Stimulated activated naive CD8-positive, alpha-beta T cell treated with anti-CD3 and anti-CD28 coated beads, Interleukin-15, Interleukin-2, amounts not matched to agents 100 ng/mL and 50 ng/mL, for 24 hours (primary cell): ENCODE results near the gene DNAJB8.
A peak's percentile ranks its signal among the peaks of the same experiment; 100 is the strongest.

ENCODE experiments used
- H3K27ac Mint-ChIP-seq: one replicate; pipeline ENCODE4 v1.8.0; 2021; ENCODE audit warnings: mild to moderate bottlenecking, mixed read lengths
- H3K27me3 Mint-ChIP-seq: one replicate; pipeline ENCODE4 v1.8.0; 2021; ENCODE audit warnings: mixed read lengths
- H3K36me3 Mint-ChIP-seq: one replicate; pipeline ENCODE4 v1.8.0; 2021; ENCODE audit warnings: low read depth, mixed read lengths
- H3K4me1 Mint-ChIP-seq: one replicate; pipeline ENCODE4 v1.8.0; 2021; ENCODE audit warnings: low read depth, mixed read lengths
- H3K4me3 Mint-ChIP-seq: one replicate; pipeline ENCODE4 v1.8.0; 2021; ENCODE audit warnings: mild to moderate bottlenecking, mixed read lengths
- H3K9me3 Mint-ChIP-seq: one replicate; pipeline ENCODE4 v1.8.0; 2021; ENCODE audit warnings: mixed read lengths

The DNAJB8 gene

GRCh38 chr3:128455786-128456748 lies 10.6 kb downstream of the DNAJB8 start:
- no peak overlapping the region for H3K4me3 Mint-ChIP-seq
- no peaks in the 10 kb centered on the region for H3K36me3 Mint-ChIP-seq
- H3K27ac Mint-ChIP-seq, result no peak overlapping the region
- H3K27me3 Mint-ChIP-seq, result peaks cover 28% of the 10 kb centered on the region
- H3K4me1 Mint-ChIP-seq, result no peaks in the 10 kb centered on the region
- no peaks in the 10 kb centered on the region for H3K9me3 Mint-ChIP-seq

DNA sequence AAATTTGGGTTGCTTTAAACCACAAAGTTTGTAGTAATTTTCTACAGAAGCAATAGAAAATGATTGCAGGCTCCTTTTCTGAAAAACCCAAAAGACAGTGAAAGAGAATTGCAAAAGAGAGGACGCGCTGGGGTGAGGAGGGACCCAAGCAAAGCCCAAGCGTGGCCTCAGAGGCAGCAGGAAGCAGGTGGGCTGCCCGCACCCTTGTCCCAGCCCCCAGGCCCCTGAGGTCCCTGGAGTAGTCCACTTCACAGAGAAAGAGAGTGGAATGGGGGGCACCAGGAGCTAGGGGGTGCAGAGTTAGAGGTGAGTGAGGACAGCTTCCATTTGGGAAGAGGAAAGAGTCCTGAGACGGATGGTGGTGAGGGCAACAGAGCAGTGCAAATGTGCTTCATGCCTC lies 11.6 kb downstream of the DNAJB8 start:
- no peaks in the 10 kb centered on the region for H3K9me3 Mint-ChIP-seq
- no peaks in the 10 kb centered on the region for H3K36me3 Mint-ChIP-seq
- H3K27ac Mint-ChIP-seq, result no peak overlapping the region
- H3K27me3 Mint-ChIP-seq, result peaks cover 26% of the 10 kb centered on the region
- no peak overlapping the region for H3K4me3 Mint-ChIP-seq
- H3K4me1 Mint-ChIP-seq, result no peaks in the 10 kb centered on the region

DNA sequence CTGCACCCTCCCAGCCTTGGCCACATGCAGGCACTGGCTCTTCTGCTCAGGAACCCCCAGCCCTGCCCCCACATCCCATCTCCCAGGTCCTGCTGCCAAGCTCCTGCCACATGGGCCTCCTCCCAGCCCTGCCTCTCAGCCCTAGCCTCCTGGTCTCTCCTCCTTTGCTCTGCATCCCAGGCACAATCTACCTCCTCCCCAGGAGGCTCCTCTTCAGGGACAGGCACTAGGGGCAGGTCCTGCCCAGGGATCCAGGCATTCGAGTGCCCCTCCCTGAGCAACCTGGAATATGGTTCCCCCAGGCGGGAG lies 12.4 kb downstream of the DNAJB8 start:
- Mint-ChIP-seq H3K27me3 (peaks cover 26% of the 10 kb centered on the region), H3K4me3 (no peak overlapping the region), H3K9me3 (no peaks in the 10 kb centered on the region), H3K27ac (no peak overlapping the region), H3K36me3 (no peaks in the 10 kb centered on the region), H3K4me1 (peaks cover 3% of the 10 kb centered on the region)

DNA sequence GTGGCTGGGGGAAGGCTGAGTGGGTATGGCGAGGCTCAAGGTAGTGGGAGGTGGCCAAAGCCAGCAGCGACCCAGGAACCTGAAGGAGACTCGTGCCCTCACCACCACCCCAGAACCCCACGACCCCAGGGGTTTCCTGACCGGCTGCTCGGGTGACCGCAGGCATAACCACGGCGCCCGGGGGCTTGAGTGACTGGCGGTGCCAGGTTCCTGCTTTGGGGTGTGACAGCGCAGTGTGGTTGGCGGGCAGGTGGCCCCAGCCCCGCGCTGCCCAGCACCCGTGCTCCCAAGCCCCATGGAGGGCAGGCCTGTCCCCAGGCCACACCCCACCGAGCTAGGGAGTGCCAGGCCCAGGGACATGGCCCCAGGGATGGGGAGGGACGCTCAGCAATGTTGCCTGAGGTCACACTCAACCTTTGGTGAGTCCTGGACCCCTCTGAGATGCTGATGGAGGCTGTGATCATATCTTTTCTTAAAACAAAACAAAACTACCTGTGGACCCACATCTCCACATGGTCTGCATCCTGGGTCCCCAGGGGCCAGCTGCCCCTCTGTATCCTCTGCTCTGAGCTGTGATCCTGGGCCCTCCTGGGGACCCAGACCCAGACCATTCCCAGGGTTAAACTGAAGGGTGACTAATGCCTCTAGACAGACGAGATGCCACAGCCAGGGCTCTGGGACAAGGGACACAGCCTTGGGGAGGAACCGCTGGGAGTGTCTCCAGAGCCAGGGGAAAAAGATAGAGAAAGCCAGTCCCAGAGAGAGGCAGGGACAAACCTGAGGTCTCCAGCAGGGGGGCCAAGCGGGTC lies 13.0 kb downstream of the DNAJB8 start:
- Mint-ChIP-seq H3K27me3 (peaks cover 26% of the 10 kb centered on the region), H3K4me1 (peaks cover 7% of the 10 kb centered on the region), H3K27ac (no peak overlapping the region), H3K4me3 (no peak overlapping the region), H3K9me3 (peaks cover under 1% of the 10 kb centered on the region), H3K36me3 (peaks cover 1% of the 10 kb centered on the region)

DNA sequence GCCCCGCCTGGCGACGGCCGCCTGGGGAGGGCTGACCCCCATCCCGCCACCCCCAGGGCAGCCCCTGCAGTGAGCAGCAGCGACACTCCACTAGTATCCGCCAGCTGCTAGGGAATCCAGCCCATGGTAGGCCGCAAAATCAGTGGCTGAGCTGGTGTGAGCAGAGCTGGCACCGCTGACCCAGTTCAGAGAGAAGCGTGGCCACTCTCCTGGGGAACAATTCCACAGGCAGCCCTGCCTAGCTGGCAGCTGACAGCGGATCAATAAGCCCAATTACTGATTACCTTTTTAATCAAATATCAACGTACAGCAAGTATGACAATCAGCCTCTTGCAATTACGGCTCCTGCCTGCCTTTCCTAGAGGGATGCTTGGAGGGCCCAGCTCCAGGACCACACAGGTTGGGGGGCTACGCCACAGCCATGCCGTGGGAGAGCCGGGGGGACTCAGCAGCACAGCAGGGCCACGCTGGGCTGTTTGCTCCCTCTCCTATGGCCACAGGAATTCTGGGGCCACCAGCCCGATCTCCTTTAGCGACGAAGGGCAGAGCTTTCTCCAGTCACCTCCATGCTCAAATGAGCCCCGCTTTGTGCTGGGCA lies 13.9 kb downstream of the DNAJB8 start:
- no peak overlapping the region for H3K4me3 Mint-ChIP-seq
- H3K4me1 Mint-ChIP-seq, result peaks cover 16% of the 10 kb centered on the region
- H3K36me3 Mint-ChIP-seq, result peaks cover 5% of the 10 kb centered on the region
- no peak overlapping the region for H3K27ac Mint-ChIP-seq
- peaks cover 5% of the 10 kb centered on the region for H3K9me3 Mint-ChIP-seq
- peaks cover 26% of the 10 kb centered on the region for H3K27me3 Mint-ChIP-seq

GRCh38 chr3:128452120-128452519 lies 14.6 kb downstream of the DNAJB8 start:
- H3K4me3 Mint-ChIP-seq, result no peak overlapping the region
- peaks cover 26% of the 10 kb centered on the region for H3K27me3 Mint-ChIP-seq
- H3K4me1 Mint-ChIP-seq, result peaks cover 23% of the 10 kb centered on the region
- peaks cover 9% of the 10 kb centered on the region for H3K9me3 Mint-ChIP-seq
- no peak overlapping the region for H3K27ac Mint-ChIP-seq
- peaks cover 5% of the 10 kb centered on the region for H3K36me3 Mint-ChIP-seq

GRCh38 chr3:128449111-128449638 lies 17.5 kb downstream of the DNAJB8 start:
- Mint-ChIP-seq H3K36me3 (peaks cover 5% of the 10 kb centered on the region), H3K9me3 (peaks cover 12% of the 10 kb centered on the region), H3K4me1 (peaks cover 27% of the 10 kb centered on the region), H3K4me3 (no peak overlapping the region), H3K27ac (no peak overlapping the region), H3K27me3 (peaks cover 10% of the 10 kb centered on the region)

DNA sequence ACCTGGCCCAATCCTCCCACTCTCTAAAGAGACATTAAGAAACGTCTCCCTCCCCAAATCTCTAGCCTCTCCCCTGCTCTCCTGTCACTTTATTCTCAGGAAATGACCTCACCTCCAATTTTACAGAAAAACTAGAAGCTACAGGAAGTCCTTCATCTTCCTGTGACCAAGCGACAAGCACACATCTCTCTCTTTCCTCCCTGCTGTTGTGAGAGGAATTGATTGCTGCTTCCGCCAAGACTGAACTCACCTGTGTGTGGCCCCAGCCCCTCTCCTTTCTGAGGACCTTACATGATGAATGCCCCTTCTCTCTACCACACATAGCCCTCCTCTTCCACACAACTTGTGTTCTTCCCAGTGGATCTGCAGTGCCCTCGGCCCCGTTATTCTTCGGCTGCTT lies 18.2 kb downstream of the DNAJB8 start:
- H3K4me3 Mint-ChIP-seq, result peak overlapping the region; percentile 9

GRCh38 chr3:128447561-128448013 lies 19.1 kb downstream of the DNAJB8 start:
- H3K9me3 Mint-ChIP-seq, result peaks cover 12% of the 10 kb centered on the region
- H3K36me3 Mint-ChIP-seq, result peaks cover 5% of the 10 kb centered on the region
- no peak overlapping the region for H3K4me3 Mint-ChIP-seq
- H3K27ac Mint-ChIP-seq, result peak overlapping the region; percentile 62
- peaks cover 9% of the 10 kb centered on the region for H3K27me3 Mint-ChIP-seq
- H3K4me1 Mint-ChIP-seq, result peaks cover 27% of the 10 kb centered on the region

More for the DNA sequence above, 18.2 kb downstream of the DNAJB8 start:
- Mint-ChIP-seq H3K36me3 (peaks cover 5% of the 10 kb centered on the region), H3K27me3 (peaks cover 6% of the 10 kb centered on the region), H3K27ac (peak overlapping the region; percentile 47), H3K9me3 (peaks cover 12% of the 10 kb centered on the region), H3K4me1 (peaks cover 27% of the 10 kb centered on the region)

DNA sequence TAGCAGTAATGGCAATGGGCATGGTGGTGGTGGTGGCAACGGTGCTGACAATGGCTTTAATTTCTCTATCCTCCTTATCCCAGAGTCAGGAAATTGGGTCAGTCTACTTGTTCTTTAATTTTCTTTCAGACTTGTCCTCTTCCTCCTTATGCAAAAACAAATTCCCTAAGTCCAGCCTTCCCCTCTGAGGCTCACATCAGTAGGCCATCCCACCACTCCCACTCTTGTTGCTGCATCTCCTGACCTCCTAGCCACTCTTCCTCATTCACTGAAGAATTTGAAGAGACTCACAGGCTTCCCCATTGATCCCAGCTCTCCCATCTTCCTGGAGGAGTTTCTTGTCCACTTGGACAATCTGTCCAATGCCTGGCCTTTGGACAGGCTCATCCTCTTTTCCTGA lies 19.9 kb downstream of the DNAJB8 start:
- Mint-ChIP-seq H3K36me3 (peaks cover 5% of the 10 kb centered on the region), H3K27ac (no peak overlapping the region), H3K4me1 (peaks cover 27% of the 10 kb centered on the region), H3K27me3 (peaks cover 6% of the 10 kb centered on the region), H3K9me3 (peaks cover 12% of the 10 kb centered on the region), H3K4me3 (no peak overlapping the region)

DNA sequence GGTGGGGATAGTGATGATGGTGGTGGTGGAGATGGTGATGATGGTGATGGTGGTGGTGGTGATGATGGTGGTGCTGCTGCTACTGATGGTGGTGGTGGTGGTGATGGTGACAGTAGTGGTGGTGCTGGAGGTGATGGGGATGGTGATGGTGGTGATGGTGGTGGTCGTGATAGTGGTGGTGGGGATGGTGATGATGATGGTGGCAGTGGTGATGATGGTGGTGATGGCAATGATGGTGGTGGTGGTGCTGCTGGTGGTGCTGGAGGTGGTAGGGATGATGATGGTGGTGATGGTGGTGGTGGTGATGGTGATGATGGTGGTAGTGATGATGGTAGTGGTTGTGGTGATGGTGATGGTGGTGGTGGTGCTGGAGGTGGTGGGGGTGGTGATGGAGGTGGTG lies 21.3 kb downstream of the DNAJB8 start:
- Mint-ChIP-seq H3K9me3 (peaks cover 12% of the 10 kb centered on the region), H3K36me3 (peaks cover 5% of the 10 kb centered on the region), H3K27ac (no peak overlapping the region), H3K4me1 (peaks cover 27% of the 10 kb centered on the region), H3K4me3 (no peak overlapping the region), H3K27me3 (peaks cover 4% of the 10 kb centered on the region)

DNA sequence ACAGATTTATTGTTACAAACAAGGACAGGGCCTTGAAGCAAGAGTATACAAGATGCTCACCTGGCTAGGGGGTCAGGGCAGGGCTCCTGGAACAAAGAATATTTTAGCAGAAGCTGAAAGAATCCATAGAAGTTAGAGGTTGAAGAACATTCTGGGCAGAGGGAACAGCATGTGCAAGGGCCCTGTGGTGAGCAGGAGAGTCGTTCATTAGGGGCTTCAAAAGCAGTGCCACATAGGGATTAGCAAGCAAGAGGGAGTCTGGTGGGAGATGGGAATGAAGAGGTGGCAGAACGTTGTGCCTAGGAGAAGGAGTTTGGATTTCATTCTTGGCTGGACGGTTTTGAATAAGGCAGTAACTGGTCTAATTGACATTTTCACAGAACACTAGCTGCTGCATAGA lies 22.9 kb downstream of the DNAJB8 start:
- Mint-ChIP-seq H3K4me1 (peaks cover 21% of the 10 kb centered on the region), H3K4me3 (no peak overlapping the region), H3K27me3 (peaks cover 9% of the 10 kb centered on the region), H3K27ac (no peak overlapping the region), H3K9me3 (peaks cover 11% of the 10 kb centered on the region), H3K36me3 (peaks cover 5% of the 10 kb centered on the region)

- Mint-ChIP-seq H3K36me3 (no peaks in the 10 kb centered on the region), H3K27me3 (peaks cover 9% of the 10 kb centered on the region), H3K4me1 (peaks cover 13% of the 10 kb centered on the region), H3K4me3 (no peak overlapping the region), H3K27ac (no peak overlapping the region), H3K9me3 (peaks cover 6% of the 10 kb centered on the region)
Measured at GRCh38 chr3:128442949-128443348, 23.7 kb downstream of the DNAJB8 start.

- no peak overlapping the region for H3K4me3 Mint-ChIP-seq
- peaks cover 9% of the 10 kb centered on the region for H3K27me3 Mint-ChIP-seq
- H3K27ac Mint-ChIP-seq, result no peak overlapping the region
- H3K36me3 Mint-ChIP-seq, result no peaks in the 10 kb centered on the region
- peaks cover 4% of the 10 kb centered on the region for H3K4me1 Mint-ChIP-seq
- H3K9me3 Mint-ChIP-seq, result peaks cover 3% of the 10 kb centered on the region
Measured at GRCh38 chr3:128442070-128442469, 24.6 kb downstream of the DNAJB8 start.

DNA sequence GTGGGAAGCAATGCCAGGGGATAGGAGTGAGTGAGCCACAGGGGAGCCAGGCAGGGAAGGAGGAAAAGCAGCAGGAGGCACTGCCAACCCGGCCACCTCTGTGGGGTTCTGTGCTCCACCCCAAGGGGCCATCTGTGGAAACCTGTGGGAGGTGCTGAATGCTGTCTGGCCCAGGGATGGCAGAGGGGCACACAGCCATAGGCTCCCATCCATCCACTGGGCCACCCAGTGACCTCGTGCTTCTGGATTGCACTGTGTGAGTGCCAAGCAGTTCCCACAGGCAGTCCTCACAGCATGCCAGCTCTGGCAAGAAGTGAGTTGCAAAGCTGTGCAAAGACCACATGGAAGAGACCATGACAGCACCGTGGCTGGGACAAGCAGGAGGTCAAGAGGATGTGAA lies 27.5 kb downstream of the DNAJB8 start:
- Mint-ChIP-seq H3K4me3 (no peak overlapping the region), H3K9me3 (no peaks in the 10 kb centered on the region), H3K27ac (no peak overlapping the region), H3K36me3 (no peaks in the 10 kb centered on the region), H3K4me1 (no peaks in the 10 kb centered on the region), H3K27me3 (peaks cover 9% of the 10 kb centered on the region)
